PC-9 (cell line): ENCODE measurements around the gene ST3GAL6. TPM values are rescaled to one million over a fixed set of nuclear protein-coding genes. Genes with fewer than 3 reads are reported as not detected.
A peak's percentile ranks its signal among the peaks of the same experiment; 100 is the strongest.

ENCODE experiments used
- BruUV-seq: library from RNA; stranded (reverse); fragments of 400-500 nt; replicated peaks from 2 replicates; lab custom pipeline; 2021; lab: Mats Ljungman, UMichigan
- CTCF ChIA-PET: fragments of 300-600 bp; sonication (Branson Sonifier 250); formaldehyde crosslinking; loops from one replicate; lab custom pipeline; 2022; ENCODE audit warnings: antibody characterized with exemption; lab: Charles Lee
- POLR2A ChIA-PET: fragments of 300-600 bp; sonication (Branson Sonifier 250); formaldehyde crosslinking; loops from one replicate; lab custom pipeline; 2022; ENCODE audit warnings: antibody characterized with exemption; ENCODE audit not compliant: unreplicated experiment; lab: Charles Lee
- DNase-seq, 2 experiments: peaks; one replicate each; pipeline versions ENCODE4 v3.0.0 to v3.0.0-alpha.2; 2015 to 2022; ENCODE audit warnings: mixed read lengths in 1 of 2
- H2AFZ ChIP-seq: fragments of 200-600 bp; sonication (generic); 2 replicates; pipeline ENCODE4 v1.8.1; 2017; ENCODE audit warnings: antibody characterized with exemption
- H3F3A ChIP-seq: fragments of 200-600 bp; sonication (generic); 2 replicates; pipeline ENCODE4 v1.8.1; 2017; ENCODE audit warnings: antibody characterized with exemption, mild to moderate bottlenecking, low read depth; ENCODE audit not compliant: insufficient read depth
- H3K27ac ChIP-seq: fragments of 200-600 bp; sonication (generic); 2 replicates; pipeline ENCODE4 v1.6.1; 2016; ENCODE audit warnings: mixed run types
- H3K27me3 ChIP-seq: fragments of 200-600 bp; sonication (generic); 2 replicates; pipeline ENCODE4 v1.6.1; 2016; ENCODE audit warnings: low read depth, mixed run types; ENCODE audit not compliant: insufficient read depth
- H3K36me3 ChIP-seq: fragments of 200-600 bp; sonication (generic); 2 replicates; pipeline ENCODE4 v1.6.1; 2016; ENCODE audit warnings: low read depth, mixed run types
- H3K4me1 ChIP-seq: fragments of 200-600 bp; sonication (generic); replicated peaks from 2 replicates; pipeline ENCODE4 v1.6.1; 2016; ENCODE audit warnings: mixed run types; ENCODE audit not compliant: insufficient read depth
- H3K4me2 ChIP-seq: fragments of 200-600 bp; sonication (generic); 2 replicates; pipeline ENCODE4 v1.6.1; 2017; ENCODE audit warnings: mixed run types
- H3K4me3 ChIP-seq: fragments of 200-600 bp; sonication (generic); 2 replicates; pipeline ENCODE4 v1.6.1; 2016; ENCODE audit warnings: mixed run types
- H3K79me2 ChIP-seq: fragments of 200-600 bp; sonication (generic); 2 replicates; pipeline ENCODE4 v1.6.1; 2017; ENCODE audit warnings: low read depth, mixed run types
- H3K9me2 ChIP-seq: fragments of 200-600 bp; sonication (generic); 2 replicates; pipeline ENCODE4 v1.8.1; 2017; ENCODE audit warnings: mild to moderate bottlenecking; ENCODE audit not compliant: insufficient read depth
- H3K9me3 ChIP-seq: fragments of 200-600 bp; sonication (generic); 2 replicates; pipeline ENCODE4 v1.8.1; 2016; ENCODE audit warnings: low read depth; ENCODE audit not compliant: insufficient read depth
- H4K20me1 ChIP-seq: fragments of 200-600 bp; sonication (generic); 2 replicates; pipeline ENCODE4 v1.8.1; 2017; ENCODE audit not compliant: insufficient read depth
- EZH2 ChIP-seq: fragments of 200-600 bp; sonication (generic); IDR thresholded peaks from 2 replicates; pipeline ENCODE4 v1.8.0; 2017; ENCODE audit warnings: antibody characterized with exemption, low read depth
- intact Hi-C: fragments of 100-400 bp; cut with micrococcal nuclease; formaldehyde crosslinking; loops from one replicate; pipeline ENCODE4 v1.10.0; 2022; ENCODE audit not compliant: unreplicated experiment
- total RNA-seq: library from RNA; stranded (reverse); gene quantifications from 2 replicates; pipeline ENCODE4 v1.2.3, GENCODE V29; 2021
- TF ChIP-seq, protein P1 (sequence below): fragments of 200-600 bp; sonication (generic); conservative IDR thresholded peaks from 2 replicates; pipeline ENCODE4 v1.6.1; 2017; ENCODE audit warnings: mixed run types, antibody characterized with exemption, mild to moderate bottlenecking, moderate library complexity

Gene ST3GAL6
- total RNA-seq, 1 experiment from 2014 or later, result 5.4 TPM

DNA sequence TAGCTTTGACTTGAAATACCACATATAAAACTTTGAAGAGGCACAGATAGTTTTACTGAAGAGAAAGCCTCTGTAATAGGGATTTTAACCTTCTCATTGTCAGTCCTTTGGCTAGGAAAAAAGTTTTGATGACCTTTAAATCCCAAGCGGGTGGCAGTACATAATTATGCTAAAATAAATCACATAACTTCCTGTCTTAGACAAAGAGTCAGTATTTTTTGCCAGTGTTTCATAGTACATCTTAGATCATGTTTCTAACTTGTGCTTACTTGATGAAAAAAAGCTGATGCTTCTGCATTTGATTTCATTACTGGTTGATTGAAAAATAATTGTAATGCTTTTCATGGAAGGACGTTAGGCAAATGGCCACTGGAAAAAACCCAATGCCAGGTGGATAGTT lies 5.8 kb downstream of the ST3GAL6 start:
- no peaks in the 10 kb centered on the region for H3K27me3 ChIP-seq
- H3K9me3 ChIP-seq, result no peaks in the 10 kb centered on the region
- H3K27ac ChIP-seq, result no peak overlapping the region
- BruUV-seq, result no TSS peak
- no peak overlapping the region for H3K4me2 ChIP-seq
- no peaks in the 10 kb centered on the region for H3K4me1 ChIP-seq
- H2AFZ ChIP-seq, result no peak overlapping the region; the same call in 1 of the 2 replicates
- H3K79me2 ChIP-seq, result no peaks in the 10 kb centered on the region
- no peaks in the 10 kb centered on the region for H3K36me3 ChIP-seq
- TF ChIP-seq, protein P1, sequence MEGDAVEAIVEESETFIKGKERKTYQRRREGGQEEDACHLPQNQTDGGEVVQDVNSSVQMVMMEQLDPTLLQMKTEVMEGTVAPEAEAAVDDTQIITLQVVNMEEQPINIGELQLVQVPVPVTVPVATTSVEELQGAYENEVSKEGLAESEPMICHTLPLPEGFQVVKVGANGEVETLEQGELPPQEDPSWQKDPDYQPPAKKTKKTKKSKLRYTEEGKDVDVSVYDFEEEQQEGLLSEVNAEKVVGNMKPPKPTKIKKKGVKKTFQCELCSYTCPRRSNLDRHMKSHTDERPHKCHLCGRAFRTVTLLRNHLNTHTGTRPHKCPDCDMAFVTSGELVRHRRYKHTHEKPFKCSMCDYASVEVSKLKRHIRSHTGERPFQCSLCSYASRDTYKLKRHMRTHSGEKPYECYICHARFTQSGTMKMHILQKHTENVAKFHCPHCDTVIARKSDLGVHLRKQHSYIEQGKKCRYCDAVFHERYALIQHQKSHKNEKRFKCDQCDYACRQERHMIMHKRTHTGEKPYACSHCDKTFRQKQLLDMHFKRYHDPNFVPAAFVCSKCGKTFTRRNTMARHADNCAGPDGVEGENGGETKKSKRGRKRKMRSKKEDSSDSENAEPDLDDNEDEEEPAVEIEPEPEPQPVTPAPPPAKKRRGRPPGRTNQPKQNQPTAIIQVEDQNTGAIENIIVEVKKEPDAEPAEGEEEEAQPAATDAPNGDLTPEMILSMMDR, result no peak
- no peak for TF ChIP-seq EZH2
- ChIA-PET CTCF (no interaction called here), POLR2A (no interaction called here)
- H4K20me1 ChIP-seq, result no peaks in the 10 kb centered on the region
- H3F3A ChIP-seq, result no peaks in the 10 kb centered on the region
- no peak overlapping the region for H3K4me3 ChIP-seq
- no peaks in the 10 kb centered on the region for H3K9me2 ChIP-seq
- intact Hi-C loops, result no loop called here
- DNase-seq, result no peak

DNA sequence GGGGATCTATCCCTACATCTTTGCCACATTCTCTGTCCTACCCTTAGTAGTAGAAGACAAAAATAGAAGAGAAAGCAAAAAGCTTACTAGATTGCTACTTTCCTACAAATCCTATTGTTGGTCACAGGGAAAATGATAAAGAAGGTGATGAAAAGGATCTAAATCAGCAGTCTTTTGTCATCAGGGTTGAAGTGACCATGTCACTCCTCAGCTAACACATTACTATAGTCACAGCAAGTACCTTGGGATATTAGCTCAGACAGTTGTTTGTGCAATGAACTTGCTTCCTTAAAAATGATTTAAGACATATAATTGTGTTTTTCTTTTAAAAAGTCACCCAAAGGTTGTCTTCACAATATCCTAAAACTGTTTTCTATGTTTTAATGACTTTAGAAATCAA lies 6.3 kb downstream of the ST3GAL6 start:
- BruUV-seq, result no TSS peak
- Histone ChIP-seq H3K9me3 (no peaks in the 10 kb centered on the region), H3K79me2 (no peaks in the 10 kb centered on the region), H3K4me2 (no peak overlapping the region), H3K27me3 (no peaks in the 10 kb centered on the region), H2AFZ (no peak overlapping the region), H3F3A (no peaks in the 10 kb centered on the region), H3K36me3 (no peaks in the 10 kb centered on the region), H3K9me2 (no peaks in the 10 kb centered on the region), H3K4me1 (no peaks in the 10 kb centered on the region), H3K4me3 (no peak overlapping the region), H3K27ac (no peak overlapping the region), H4K20me1 (no peaks in the 10 kb centered on the region)
- no peak for DNase-seq
- no peak for TF ChIP-seq EZH2
- TF ChIP-seq, protein P1, result no peak
- POLR2A ChIA-PET, result no interaction called here
- intact Hi-C loops, result no loop called here
- CTCF ChIA-PET, result no interaction called here

DNA sequence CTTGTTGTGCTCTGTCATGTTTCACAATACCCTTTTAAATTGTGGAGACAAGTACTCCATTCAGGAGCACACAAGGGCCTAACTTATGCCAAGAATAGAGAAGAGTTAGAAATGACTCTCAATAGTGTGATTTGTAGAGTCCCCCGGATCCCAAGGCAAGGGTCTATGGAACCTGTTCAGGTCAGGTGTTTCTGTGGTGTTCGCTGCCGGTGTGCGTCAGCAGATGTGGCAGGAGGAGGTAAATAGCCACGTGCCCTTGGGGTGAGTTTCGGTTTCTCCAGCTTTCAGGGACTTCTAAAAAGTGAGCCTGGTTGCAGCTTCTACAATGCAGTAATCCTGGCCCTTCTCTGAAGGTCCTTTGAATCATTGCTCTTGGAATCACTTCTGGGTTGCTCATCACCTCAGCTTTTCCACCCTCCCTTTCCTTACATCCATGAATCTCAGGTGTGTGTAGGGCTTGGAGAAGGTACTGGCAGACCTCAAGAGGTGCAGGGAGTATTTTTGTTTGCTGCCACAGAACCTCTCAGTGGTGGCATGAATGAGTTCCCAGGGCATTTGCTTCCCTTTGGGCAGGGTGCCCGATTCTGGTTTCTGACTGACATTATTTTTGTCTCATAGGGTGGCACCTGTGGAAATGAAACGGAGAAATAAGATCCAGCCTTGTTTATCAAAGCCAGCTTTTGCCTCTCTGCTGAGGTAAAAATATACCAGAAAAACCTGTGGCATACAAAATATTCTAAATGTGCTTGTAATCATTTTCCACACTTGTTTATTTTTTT lies 7.3 kb downstream of the ST3GAL6 start:
- Histone ChIP-seq H2AFZ (no peak overlapping the region; the same call in 1 of the 2 replicates), H4K20me1 (no peaks in the 10 kb centered on the region), H3K27me3 (no peaks in the 10 kb centered on the region), H3K9me2 (no peaks in the 10 kb centered on the region), H3F3A (no peaks in the 10 kb centered on the region), H3K4me1 (no peaks in the 10 kb centered on the region), H3K4me2 (no peak overlapping the region), H3K36me3 (no peaks in the 10 kb centered on the region), H3K4me3 (no peak overlapping the region), H3K79me2 (no peaks in the 10 kb centered on the region), H3K9me3 (no peaks in the 10 kb centered on the region), H3K27ac (no peak overlapping the region)
- intact Hi-C loops, result no loop called here
- peak in 1 of 2 experiments; percentile 44 for DNase-seq
- ChIA-PET POLR2A (no interaction called here), CTCF (no interaction called here)
- no TSS peak for BruUV-seq
- TF ChIP-seq EZH2, result no peak
- TF ChIP-seq, protein P1, result no peak
